Gastrocnemius medialis (tissue), 4 donors: ENCODE data around the gene SPTBN1. TPM values are rescaled to one million over a fixed set of nuclear protein-coding genes. Genes with fewer than 3 reads are reported as not detected.

Experiments used
- ATAC-seq, 2 donors: fragments of 150-250 bp; one replicate each; pipeline ENCODE4 v1.9.1; 2016
- DNase-seq, 2 donors: peaks; one replicate each; pipeline ENCODE4 v3.0.0-alpha.2; 2019
- H3K27ac ChIP-seq, 4 donors: fragments of 200-600 bp; sonication (generic); 1 replicate in 1 of 4; 2 replicates in 3 of 4; pipeline ENCODE4 v1.5.1; 2016 to 2018; ENCODE audit warnings: mild to moderate bottlenecking in 2 of 4, moderate library complexity in 1 of 4
- H3K27me3 ChIP-seq, 3 donors: fragments of 200-600 bp; sonication (generic) in 2 of 3; 1 replicate in 1 of 3; 2 replicates in 2 of 3; pipeline versions ENCODE4 v1.5.1 to v1.6.0; 2016 to 2019; ENCODE audit warnings: mild to moderate bottlenecking in 1 of 3, moderate library complexity in 1 of 3
- H3K36me3 ChIP-seq, 2 donors: fragments of 200-600 bp; sonication (generic) in 1 of 2; one replicate each; pipeline ENCODE4 v1.5.1; 2017 to 2018
- H3K4me1 ChIP-seq, 2 donors: fragments of 200-600 bp; sonication (generic) in 1 of 2; one replicate each; pipeline ENCODE4 v1.5.1; 2016 to 2017; ENCODE audit warnings: mild to moderate bottlenecking in 2 of 2
- H3K4me3 ChIP-seq, 4 donors: fragments of 200-600 bp; sonication (generic) in 3 of 4; 1 replicate in 1 of 4; 2 replicates in 3 of 4; pipeline ENCODE4 v1.5.1; 2016 to 2019; ENCODE audit warnings: mild to moderate bottlenecking in 2 of 4
- H3K9me3 ChIP-seq, 3 donors: fragments of 200-600 bp; sonication (generic) in 2 of 3; 1 replicate in 1 of 3; 2 replicates in 2 of 3; pipeline ENCODE4 v1.5.1; 2016 to 2019
- CTCF ChIP-seq, 5 experiments: fragments of 450-650 bp in 3 of 5; fragments of 200-600 bp in 2 of 5; sonication (generic) in 2 of 5; IDR thresholded peaks in 4 of 5; conservative IDR thresholded peaks in 1 of 5; 1 replicate in 4 of 5; 2 replicates in 1 of 5; pipeline ENCODE4 v1.5.1; 2016 to 2019; ENCODE audit warnings: antibody characterized with exemption in 5 of 5, mild to moderate bottlenecking in 3 of 5, moderate library complexity in 3 of 5
- POLR2A ChIP-seq, 2 donors: fragments of 450-650 bp; IDR thresholded peaks; one replicate each; pipeline ENCODE4 v1.6.1; 2017; ENCODE audit warnings: antibody characterized with exemption in 2 of 2, mild to moderate bottlenecking in 2 of 2, moderate library complexity in 2 of 2
- in situ Hi-C, 4 donors: fragments of 200-750 bp; cut with MboI; loops; one replicate each; pipeline versions ENCODE4 v1.15.0 to v1.8.0; 2017; ENCODE audit warnings: low sequenced_read_pairs in 4 of 4
- intact Hi-C: fragments of 100-400 bp; cut with DNase I; formaldehyde crosslinking; loops from one replicate; pipeline ENCODE4 v1.15.1; 2023; ENCODE audit warnings: low total_unique reads
- total RNA-seq, 4 donors: library from RNA; depleted of rRNA; stranded (reverse); fragments of >200 nt; gene quantifications; one replicate each; pipeline versions ENCODE4 v1.1.0 to v1.2.3, GENCODE V29; 2016

SPTBN1 gene
- total RNA-seq, 4 donors from 2014 or later = 107 to 191 (median 119) TPM

GRCh38 chr2:54559006-54559445 lies 102.9 kb downstream of the SPTBN1 start:
- in situ Hi-C loops (no loop called here), intact Hi-C loops (no loop called here)
- TF ChIP-seq POLR2A (IDR thresholded peaks at IDR 0.05) (no peak), CTCF (IDR thresholded peaks at IDR 0.05 in 4 of 5, conservative IDR thresholded peaks at IDR 0.05 in 1 of 5) (no peak)
- no peak for DNase-seq
- no peaks in the 10 kb centered on the region for H3K27me3 ChIP-seq
- no peaks in the 10 kb centered on the region for H3K36me3 ChIP-seq
- peak overlapping the region; percentile 51 to 71 (median 52) for H3K4me3 ChIP-seq
- H3K9me3 ChIP-seq = no peaks in the 10 kb centered on the region
- peaks cover 41 to 56% of the 10 kb centered on the region in 2 donors for H3K4me1 ChIP-seq
- H3K27ac ChIP-seq = peak overlapping the region; percentile 73 to 87 (median 78)
- ATAC-seq = no peak

GRCh38 chr2:54559593-54560145 lies 103.5 kb downstream of the SPTBN1 start:
- no peak for TF ChIP-seq CTCF (IDR thresholded peaks at IDR 0.05 in 4 of 5, conservative IDR thresholded peaks at IDR 0.05 in 1 of 5)
- peak; percentile 26 to 51 for TF ChIP-seq POLR2A (IDR thresholded peaks at IDR 0.05)
- intact Hi-C loops = no loop called here
- no peaks in the 10 kb centered on the region for H3K36me3 ChIP-seq
- DNase-seq (peak; percentile 45 to 49), ATAC-seq (peak; percentile 43 to 48)
- peak overlapping the region; percentile 51 to 71 (median 52) for H3K4me3 ChIP-seq
- H3K4me1 ChIP-seq = peaks cover 41 to 58% of the 10 kb centered on the region in 2 donors
- in situ Hi-C loops = no loop called here
- H3K27ac ChIP-seq = peak overlapping the region; percentile 73 to 87 (median 78)
- H3K27me3 ChIP-seq = no peaks in the 10 kb centered on the region
- no peaks in the 10 kb centered on the region for H3K9me3 ChIP-seq

GRCh38 chr2:54560146-54560881 lies 104.2 kb downstream of the SPTBN1 start:
- peak overlapping the region; percentile 73 to 87 (median 78) for H3K27ac ChIP-seq
- TF ChIP-seq POLR2A (IDR thresholded peaks at IDR 0.05) (peak; percentile 8 to 42), CTCF (IDR thresholded peaks at IDR 0.05 in 4 of 5, conservative IDR thresholded peaks at IDR 0.05 in 1 of 5) (peak in 1 of 5 experiments; percentile 10)
- H3K36me3 ChIP-seq = no peaks in the 10 kb centered on the region
- H3K27me3 ChIP-seq = no peaks in the 10 kb centered on the region
- H3K9me3 ChIP-seq = no peaks in the 10 kb centered on the region
- H3K4me1 ChIP-seq = peaks cover 39 to 61% of the 10 kb centered on the region in 2 donors
- in situ Hi-C loops = no loop called here
- DNase-seq (no peak), ATAC-seq (peak; percentile 22 to 24)
- intact Hi-C loops = no loop called here
- peak overlapping the region; percentile 51 to 71 (median 52) for H3K4me3 ChIP-seq

GRCh38 chr2:54561010-54561409 lies 104.9 kb downstream of the SPTBN1 start:
- H3K9me3 ChIP-seq = no peaks in the 10 kb centered on the region
- no peaks in the 10 kb centered on the region for H3K27me3 ChIP-seq
- H3K4me3 ChIP-seq = peak overlapping the region in 1 of 4 donors; percentile 51
- intact Hi-C loops (no loop called here), in situ Hi-C loops (no loop called here)
- H3K36me3 ChIP-seq = no peaks in the 10 kb centered on the region
- ATAC-seq (no peak), DNase-seq (no peak)
- H3K4me1 ChIP-seq = peaks cover 32 to 57% of the 10 kb centered on the region in 2 donors
- TF ChIP-seq POLR2A (IDR thresholded peaks at IDR 0.05) (no peak), CTCF (IDR thresholded peaks at IDR 0.05 in 4 of 5, conservative IDR thresholded peaks at IDR 0.05 in 1 of 5) (no peak)
- H3K27ac ChIP-seq = peak overlapping the region; percentile 73 to 87 (median 78)
